NAMALWA (cell line): ENCODE data around the gene SORBS2.

Experiments
- DNase-seq: peaks from one replicate; pipeline ENCODE4 v3.0.0-alpha.2; 2015; ENCODE audit warnings: low spot score

The SORBS2 gene

GRCh38 chr4:185799442-185799841 is 12.6 kb downstream of the SORBS2 start:
- no peak for DNase-seq

- no peak for DNase-seq
Observed at GRCh38 chr4:185797596-185798338, 14.2 kb downstream of the SORBS2 start.

DNA sequence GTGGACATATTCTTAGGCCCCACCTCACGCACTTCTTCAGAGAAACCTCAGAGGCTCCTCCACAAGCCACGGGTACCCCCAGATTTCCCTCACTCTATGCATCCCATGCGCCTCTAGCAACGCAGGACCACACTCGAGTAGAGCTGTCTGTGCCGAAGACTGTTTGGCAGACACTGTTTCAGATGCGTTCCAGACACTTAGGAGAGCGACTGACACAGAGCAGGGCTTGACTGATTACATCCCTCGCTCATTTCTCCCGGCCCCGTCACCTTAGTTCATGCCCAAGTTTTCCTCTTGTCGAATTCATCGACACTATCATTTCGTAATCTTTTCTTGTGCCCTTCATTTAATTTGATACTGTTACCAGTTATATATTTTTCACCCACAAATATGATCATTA is 15.0 kb downstream of the SORBS2 start:
- DNase-seq: no peak

- DNase-seq: no peak
Observed at GRCh38 chr4:185796176-185796575, 15.8 kb downstream of the SORBS2 start.

DNA sequence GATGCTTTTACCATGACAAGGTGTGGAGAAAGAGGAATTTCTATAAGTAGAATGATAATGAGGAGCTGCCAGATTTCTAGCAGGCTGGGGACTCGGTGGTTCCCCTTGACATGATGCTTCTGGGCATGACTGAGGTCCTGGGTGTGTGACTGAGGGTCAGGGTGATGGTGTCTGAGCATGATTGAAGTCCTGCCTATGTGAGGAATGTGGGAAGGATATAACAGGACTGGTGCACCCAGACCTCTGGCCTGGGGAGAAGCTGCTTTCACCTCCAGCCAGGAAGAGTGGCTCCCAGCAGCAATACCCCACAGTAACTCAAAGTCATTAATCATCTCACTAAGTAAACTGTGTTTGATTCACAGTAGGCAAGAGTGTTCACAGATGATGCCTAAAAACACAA is 17.4 kb downstream of the SORBS2 start:
- no peak for DNase-seq

DNA sequence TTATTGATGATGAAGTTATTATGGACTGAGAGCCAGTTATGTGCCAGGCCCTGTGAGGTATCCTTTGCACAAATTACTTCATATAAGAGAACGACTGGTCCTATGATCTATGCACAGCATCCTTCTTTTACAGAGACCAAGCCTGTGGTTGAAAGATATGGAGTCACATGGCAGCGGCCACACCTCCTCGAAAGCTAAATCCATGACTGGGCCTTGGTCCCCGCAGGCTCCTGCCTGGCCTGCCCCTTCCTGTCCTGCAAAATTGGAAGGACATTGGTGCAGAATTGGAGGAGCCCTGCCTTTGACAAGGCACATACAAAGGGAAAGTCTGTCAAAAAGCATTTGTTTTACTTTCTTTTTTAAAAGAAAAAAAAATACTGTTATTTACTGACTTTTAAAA is 18.3 kb downstream of the SORBS2 start:
- no peak for DNase-seq

- DNase-seq: no peak
Observed at GRCh38 chr4:185793116-185793485, 18.9 kb downstream of the SORBS2 start.

GRCh38 chr4:185792384-185793115 is 19.4 kb downstream of the SORBS2 start:
- DNase-seq: no peak

DNA sequence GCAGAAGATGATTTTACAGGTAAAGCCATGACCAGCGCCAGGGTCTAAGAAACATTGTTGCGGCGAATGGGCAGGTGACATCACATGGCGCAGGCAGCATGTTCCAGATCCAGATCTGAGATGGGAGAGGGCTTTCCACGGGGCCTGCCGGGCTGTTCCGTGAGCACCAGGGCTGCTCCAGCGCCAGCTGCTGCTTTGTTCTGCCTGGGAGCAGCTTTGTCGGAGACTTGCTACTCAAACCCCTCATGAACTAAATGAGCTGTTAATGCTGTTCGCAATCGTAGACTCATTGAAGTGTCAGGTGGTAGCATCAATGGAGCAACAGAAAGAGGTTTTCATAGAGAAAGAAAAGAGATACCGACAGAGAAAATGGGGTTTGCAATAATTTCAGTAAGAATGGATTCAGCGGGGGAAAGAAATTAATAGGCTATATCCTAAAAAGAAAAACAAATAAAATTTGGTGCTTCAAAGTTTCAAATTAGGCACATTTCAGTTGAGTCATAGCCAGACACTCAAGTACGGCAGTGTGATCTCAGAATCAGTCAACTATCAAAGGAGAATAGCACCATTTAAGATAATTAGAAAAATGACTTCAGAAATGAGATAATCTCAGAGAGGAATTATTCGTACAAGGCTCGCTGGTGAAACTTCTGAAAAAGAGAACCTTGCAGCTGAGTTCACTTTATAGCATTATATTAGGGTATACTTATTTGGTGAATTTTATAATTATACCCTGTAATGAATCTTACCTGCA is 23.9 kb downstream of the SORBS2 start:
- no peak for DNase-seq

- no peak for DNase-seq
Observed at GRCh38 chr4:185786422-185786821, 25.6 kb downstream of the SORBS2 start.

GRCh38 chr4:185783574-185783973 is 28.4 kb downstream of the SORBS2 start:
- DNase-seq: no peak

DNA sequence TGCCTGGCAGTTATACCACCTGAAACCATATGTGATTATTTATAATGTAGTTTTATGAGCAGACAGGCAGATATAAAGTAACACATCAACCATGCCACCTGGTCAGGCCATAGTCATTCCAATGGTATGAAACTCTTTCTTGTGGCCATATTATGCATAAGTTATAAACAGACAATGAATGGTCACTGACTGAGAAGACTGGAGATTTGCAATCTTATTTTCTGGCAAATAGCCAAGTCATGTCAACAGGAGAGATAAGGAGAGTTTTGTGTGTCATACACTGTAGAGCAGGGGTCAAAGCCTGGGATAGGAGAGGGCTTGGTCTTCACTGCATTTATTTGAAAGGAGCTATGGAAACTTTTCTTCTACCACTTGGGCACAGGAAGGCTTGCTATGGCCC is 29.5 kb downstream of the SORBS2 start:
- no peak for DNase-seq

GRCh38 chr4:185781555-185782215 is 30.3 kb downstream of the SORBS2 start:
- no peak for DNase-seq

DNA sequence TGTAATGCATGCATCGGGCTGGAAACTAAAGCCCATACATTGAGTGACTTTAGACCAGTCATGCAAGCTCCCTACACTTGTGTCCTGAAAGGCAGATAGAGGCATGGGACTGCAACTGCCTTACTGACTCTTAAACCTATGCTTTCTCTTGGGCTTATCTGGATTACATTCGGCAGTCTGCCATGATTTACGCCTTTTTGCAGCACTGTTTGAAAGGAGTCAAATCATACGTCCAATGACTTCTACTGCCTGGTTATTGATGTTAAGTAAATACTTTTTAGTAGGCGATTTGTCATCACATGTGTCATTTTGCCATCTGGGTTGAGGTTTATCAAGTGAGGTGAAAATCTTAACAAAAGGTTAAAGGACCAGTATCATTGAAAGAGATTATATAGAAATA is 31.5 kb downstream of the SORBS2 start:
- DNase-seq: no peak

- DNase-seq: no peak
Observed at GRCh38 chr4:185779517-185779916, 32.5 kb downstream of the SORBS2 start.

DNA sequence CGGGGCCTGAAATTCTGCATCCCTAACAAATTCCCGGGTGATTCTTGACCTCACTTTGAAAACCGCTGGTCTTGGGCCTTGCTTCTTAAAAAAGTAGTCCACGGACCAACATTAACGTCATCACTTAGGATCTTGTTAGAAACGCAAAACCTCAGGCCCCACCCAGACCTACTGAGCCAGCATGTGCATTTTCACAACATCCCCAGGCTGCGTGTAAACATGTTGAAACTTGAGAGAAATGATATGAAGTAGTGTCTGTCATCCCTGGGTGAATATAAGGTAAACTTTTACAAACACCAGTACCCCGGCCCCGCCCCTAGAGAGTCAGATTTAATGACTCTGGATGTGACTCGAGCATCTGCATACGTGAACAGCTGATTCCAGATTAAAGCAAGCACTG is 33.7 kb downstream of the SORBS2 start:
- DNase-seq: no peak

DNA sequence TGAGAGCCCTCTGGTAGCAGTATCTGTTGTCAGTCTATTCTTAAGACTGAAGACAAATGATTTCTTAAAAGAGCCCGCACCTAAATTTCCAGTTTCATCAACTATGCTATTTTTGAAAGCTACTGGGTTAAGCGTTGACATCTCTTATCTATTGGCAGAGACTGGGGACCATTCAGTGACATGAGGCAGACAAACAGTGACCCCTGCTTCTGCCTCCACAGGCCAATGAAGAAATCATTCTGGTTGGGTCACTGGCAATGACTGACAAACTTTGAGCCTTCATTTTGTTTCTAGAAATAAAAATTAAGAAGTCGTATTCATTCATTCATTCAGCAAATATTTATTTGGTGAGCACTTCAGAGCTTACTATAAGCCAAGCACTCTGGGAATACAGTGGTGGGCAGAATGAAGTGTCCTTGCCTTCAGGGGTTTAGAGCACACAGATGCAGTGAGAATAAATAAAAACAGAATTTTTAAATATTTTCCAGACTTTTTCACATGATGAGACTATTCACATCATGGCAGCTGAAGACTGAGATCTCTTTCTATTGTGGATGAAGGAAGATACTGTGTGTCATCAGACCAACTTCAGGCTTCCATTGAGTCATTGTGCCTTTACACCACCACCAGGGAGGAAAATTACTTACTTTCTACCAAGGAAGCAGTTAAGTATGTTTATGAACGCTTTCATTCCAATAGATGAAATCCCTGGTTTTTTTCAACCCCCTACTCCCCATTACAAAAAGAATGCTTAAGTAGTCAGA is 36.0 kb downstream of the SORBS2 start:
- no peak for DNase-seq

GRCh38 chr4:185774845-185775680 is 36.9 kb downstream of the SORBS2 start:
- no peak for DNase-seq

DNA sequence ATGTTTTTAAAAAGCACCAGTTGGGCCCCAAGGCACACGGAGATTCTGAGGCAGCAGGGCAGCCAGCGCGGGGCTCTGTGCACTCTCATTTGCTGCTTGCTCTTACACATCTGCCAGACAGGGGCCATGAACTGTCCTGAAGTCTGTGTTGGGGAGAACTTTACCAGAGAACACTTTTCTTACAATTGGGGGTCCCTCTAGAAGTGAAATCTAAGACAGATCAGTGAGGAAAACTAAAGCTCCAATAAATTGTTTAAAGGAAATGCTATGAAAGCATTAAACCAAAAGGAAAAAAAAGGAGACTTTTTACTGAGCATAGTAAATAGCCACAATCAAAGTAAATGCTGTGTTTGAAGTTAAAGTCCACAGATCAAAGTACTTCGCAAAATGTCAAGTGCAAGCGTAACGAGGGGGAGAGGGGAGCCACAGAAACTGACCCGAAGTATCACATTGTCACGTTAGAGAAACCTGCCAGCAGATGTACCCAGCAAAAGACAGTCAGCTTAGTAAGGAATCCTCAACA is 37.8 kb downstream of the SORBS2 start:
- DNase-seq: no peak

DNA sequence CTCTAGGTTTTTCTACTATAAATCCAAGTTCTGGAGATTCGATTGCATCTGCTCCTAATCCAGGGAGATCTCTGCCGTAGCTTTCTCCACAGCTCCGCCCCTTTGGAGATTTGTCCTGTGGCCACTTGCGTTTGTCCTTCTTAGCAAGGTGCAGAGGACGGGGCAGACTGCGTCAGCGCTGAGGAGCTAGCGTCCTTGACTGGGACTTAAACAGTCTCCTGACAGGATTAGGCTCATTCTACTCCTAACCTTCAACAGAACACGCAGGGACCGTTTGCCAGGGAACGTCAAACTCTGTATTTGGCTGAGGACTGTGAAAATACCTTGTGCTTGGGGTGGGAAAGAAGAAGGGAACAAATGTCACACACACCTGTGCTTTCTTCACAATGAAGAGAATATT is 38.6 kb downstream of the SORBS2 start:
- no peak for DNase-seq
